ENCODE data around the gene DNMT3L.

DNMT3L gene

DNA sequence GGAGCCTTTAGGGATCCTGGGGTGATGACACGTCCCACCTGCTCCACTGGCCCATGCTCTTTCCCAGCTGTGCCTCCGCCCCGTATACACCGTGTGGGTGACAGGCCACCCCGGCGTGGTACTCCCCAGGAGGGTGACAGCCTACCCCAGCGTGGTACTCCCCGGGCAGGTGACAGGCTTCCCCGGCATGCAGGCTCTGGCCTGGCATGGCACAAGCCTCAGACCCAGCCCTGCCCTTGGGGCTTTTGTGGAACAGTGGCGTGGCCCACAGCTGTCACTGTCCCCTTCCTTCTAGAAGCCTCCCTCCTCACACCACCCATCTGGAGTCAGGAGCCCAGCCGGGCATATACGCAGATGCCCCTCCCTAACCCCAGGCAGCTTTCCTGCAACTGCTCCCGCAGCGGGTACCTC lies 33.5 kb upstream of the DNMT3L start:
- H3K27ac ChIP-seq (ENCODE audit: low read depth, low read length): no peak overlapping the region
- H3K9ac ChIP-seq (ENCODE audit: low read length): no peak overlapping the region
- H3K9me3 ChIP-seq (ENCODE audit: insufficient read depth, low read length): no peaks in the 10 kb centered on the region
- no peaks in the 10 kb centered on the region for H3K9me2 ChIP-seq (replicated peaks; ENCODE audit: insufficient read depth, low read length)
- no peak overlapping the region for H3K4me3 ChIP-seq (ENCODE audit: insufficient read depth, low read length, poor library complexity, severe bottlenecking)
- no peak overlapping the region for H2AFZ ChIP-seq (ENCODE audit: low read depth, low read length, severe bottlenecking)
- H3F3A ChIP-seq (ENCODE audit: insufficient read depth): peaks cover 6% of the 10 kb centered on the region
- TF ChIP-seq, protein P1, sequence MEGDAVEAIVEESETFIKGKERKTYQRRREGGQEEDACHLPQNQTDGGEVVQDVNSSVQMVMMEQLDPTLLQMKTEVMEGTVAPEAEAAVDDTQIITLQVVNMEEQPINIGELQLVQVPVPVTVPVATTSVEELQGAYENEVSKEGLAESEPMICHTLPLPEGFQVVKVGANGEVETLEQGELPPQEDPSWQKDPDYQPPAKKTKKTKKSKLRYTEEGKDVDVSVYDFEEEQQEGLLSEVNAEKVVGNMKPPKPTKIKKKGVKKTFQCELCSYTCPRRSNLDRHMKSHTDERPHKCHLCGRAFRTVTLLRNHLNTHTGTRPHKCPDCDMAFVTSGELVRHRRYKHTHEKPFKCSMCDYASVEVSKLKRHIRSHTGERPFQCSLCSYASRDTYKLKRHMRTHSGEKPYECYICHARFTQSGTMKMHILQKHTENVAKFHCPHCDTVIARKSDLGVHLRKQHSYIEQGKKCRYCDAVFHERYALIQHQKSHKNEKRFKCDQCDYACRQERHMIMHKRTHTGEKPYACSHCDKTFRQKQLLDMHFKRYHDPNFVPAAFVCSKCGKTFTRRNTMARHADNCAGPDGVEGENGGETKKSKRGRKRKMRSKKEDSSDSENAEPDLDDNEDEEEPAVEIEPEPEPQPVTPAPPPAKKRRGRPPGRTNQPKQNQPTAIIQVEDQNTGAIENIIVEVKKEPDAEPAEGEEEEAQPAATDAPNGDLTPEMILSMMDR (IDR thresholded peaks at IDR 0.05; ENCODE audit: insufficient read depth, low read length, poor library complexity, severe bottlenecking): no peak
- TF ChIP-seq EZH2phosphoT487 (conservative IDR thresholded peaks at IDR 0.05; ENCODE audit: low read length): no peak
- H3K27me3 ChIP-seq (ENCODE audit: low read length): no peaks in the 10 kb centered on the region
- H4K20me1 ChIP-seq (ENCODE audit: low read depth, low read length): no peaks in the 10 kb centered on the region
- H3K79me2 ChIP-seq (ENCODE audit: insufficient read depth, low read length): no peaks in the 10 kb centered on the region
- no peaks in the 10 kb centered on the region for H3K36me3 ChIP-seq (ENCODE audit: low read length)
- no peak overlapping the region for H3K4me2 ChIP-seq (ENCODE audit: low read depth, low read length, poor library complexity, severe bottlenecking)

DNA sequence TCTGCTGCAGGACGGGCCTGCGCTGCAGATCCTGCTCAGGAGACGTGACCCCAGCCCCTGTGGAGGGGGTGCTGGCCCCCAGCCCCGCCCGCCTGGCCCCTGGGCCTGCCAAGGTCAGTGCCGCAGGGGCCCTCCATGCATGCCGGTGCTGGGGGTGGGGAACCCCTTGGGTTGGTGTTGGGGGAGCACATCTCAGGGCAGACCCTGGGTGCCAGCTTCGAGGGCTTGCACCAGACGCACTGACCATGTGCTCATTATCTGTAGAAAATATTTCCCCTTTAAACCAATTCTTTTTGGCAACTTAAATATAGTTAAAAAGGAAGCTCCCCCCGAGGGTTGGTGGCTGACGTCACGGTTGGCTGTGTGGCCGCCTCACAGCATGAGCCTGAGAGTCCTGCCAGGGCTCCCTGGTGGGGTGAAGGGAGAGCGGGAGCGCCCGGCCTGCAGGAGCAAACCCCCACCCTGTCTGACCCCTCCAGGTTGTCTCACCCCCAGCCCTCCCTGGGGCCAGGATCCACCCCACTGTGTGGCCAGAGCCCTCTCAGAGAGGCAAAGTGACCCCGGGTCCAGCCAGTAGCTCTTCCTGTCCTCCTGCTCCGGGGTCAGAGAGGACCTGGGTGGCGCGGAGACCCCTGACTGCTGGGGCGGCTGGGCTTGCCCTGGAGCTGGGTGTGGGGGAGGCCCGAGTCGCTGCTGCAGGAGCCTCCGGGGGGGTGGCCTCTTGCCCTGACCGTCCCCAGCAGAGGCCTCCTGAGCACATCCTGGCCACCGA lies 32.9 kb upstream of the DNMT3L start:
- TF ChIP-seq, protein P1 (IDR thresholded peaks at IDR 0.05; ENCODE audit: insufficient read depth, low read length, poor library complexity, severe bottlenecking): no peak
- TF ChIP-seq EZH2phosphoT487 (conservative IDR thresholded peaks at IDR 0.05; ENCODE audit: low read length): no peak
- Histone ChIP-seq H3F3A (ENCODE audit: insufficient read depth) (peaks cover 6% of the 10 kb centered on the region), H3K27ac (ENCODE audit: low read depth, low read length) (no peak overlapping the region), H2AFZ (ENCODE audit: low read depth, low read length, severe bottlenecking) (no peak overlapping the region), H3K4me3 (ENCODE audit: insufficient read depth, low read length, poor library complexity, severe bottlenecking) (no peak overlapping the region), H3K36me3 (ENCODE audit: low read length) (no peaks in the 10 kb centered on the region), H3K4me2 (ENCODE audit: low read depth, low read length, poor library complexity, severe bottlenecking) (no peak overlapping the region), H4K20me1 (ENCODE audit: low read depth, low read length) (no peaks in the 10 kb centered on the region), H3K79me2 (ENCODE audit: insufficient read depth, low read length) (no peaks in the 10 kb centered on the region), H3K9ac (ENCODE audit: low read length) (no peak overlapping the region), H3K9me3 (ENCODE audit: insufficient read depth, low read length) (no peaks in the 10 kb centered on the region), H3K27me3 (ENCODE audit: low read length) (no peaks in the 10 kb centered on the region), H3K9me2 (replicated peaks; ENCODE audit: insufficient read depth, low read length) (no peaks in the 10 kb centered on the region)

DNA sequence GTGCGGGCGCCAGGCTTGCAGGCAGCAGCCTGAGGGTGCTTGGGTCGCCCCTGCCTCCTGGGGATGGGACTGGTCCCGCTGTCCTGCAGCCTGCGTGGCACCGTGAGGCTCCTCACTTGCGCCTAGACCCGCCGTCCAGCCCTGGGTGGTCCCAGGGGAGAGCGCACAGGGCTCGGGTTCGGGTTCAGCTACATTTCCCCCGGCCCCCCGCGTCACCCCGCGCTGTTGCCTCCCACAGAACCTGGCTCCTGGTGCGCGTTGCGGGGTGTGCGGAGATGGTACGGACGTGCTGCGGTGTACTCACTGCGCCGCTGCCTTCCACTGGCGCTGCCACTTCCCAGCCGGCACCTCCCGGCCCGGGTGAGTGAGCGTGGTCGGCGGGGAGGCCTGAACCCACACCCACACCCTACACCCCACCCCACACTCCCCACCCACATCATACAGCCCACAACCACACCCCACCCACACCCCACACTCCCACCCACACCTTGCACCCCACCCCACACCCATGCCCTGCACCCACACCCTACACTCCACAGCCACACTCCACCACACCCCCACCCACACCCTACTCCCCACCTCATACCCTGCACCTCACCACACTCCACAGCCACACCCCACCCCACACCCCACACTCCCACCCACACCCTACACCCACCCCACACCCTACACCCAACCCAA lies 32.0 kb upstream of the DNMT3L start:
- Histone ChIP-seq H3K9me2 (replicated peaks; ENCODE audit: insufficient read depth, low read length) (no peaks in the 10 kb centered on the region), H3K4me2 (ENCODE audit: low read depth, low read length, poor library complexity, severe bottlenecking) (no peak overlapping the region), H4K20me1 (ENCODE audit: low read depth, low read length) (no peaks in the 10 kb centered on the region), H3K9me3 (ENCODE audit: insufficient read depth, low read length) (no peaks in the 10 kb centered on the region), H2AFZ (ENCODE audit: low read depth, low read length, severe bottlenecking) (no peak overlapping the region), H3K27ac (ENCODE audit: low read depth, low read length) (no peak overlapping the region), H3K4me3 (ENCODE audit: insufficient read depth, low read length, poor library complexity, severe bottlenecking) (no peak overlapping the region), H3K79me2 (ENCODE audit: insufficient read depth, low read length) (no peaks in the 10 kb centered on the region), H3K27me3 (ENCODE audit: low read length) (no peaks in the 10 kb centered on the region), H3F3A (ENCODE audit: insufficient read depth) (no peaks in the 10 kb centered on the region), H3K36me3 (ENCODE audit: low read length) (no peaks in the 10 kb centered on the region), H3K9ac (ENCODE audit: low read length) (no peak overlapping the region)
- no peak for TF ChIP-seq EZH2phosphoT487 (conservative IDR thresholded peaks at IDR 0.05; ENCODE audit: low read length)
- TF ChIP-seq, protein P1 (IDR thresholded peaks at IDR 0.05; ENCODE audit: insufficient read depth, low read length, poor library complexity, severe bottlenecking): no peak

Data from SU-DHL-6 (cell line).